Chondrocyte (in vitro differentiated cells): ENCODE results near the gene SLC9A9. TPM values are rescaled to one million over a fixed set of nuclear protein-coding genes. Genes with fewer than 3 reads are reported as not detected.

ENCODE experiments used
- DNase-seq: peaks from one replicate; pipeline ENCODE4 v3.0.0; 2021; ENCODE audit warnings: mixed read lengths, low spot score
- H3K27ac Mint-ChIP-seq: one replicate; pipeline ENCODE4 v1.8.0; 2021; ENCODE audit warnings: mild to moderate bottlenecking, moderate library complexity, mixed read lengths; ENCODE audit not compliant: unreplicated experiment
- H3K27me3 Mint-ChIP-seq: 2 replicates; pipeline ENCODE4 v1.8.0; 2021; ENCODE audit warnings: low read depth, mixed read lengths
- H3K36me3 Mint-ChIP-seq: 2 replicates; pipeline ENCODE4 v1.8.0; 2021; ENCODE audit warnings: low read depth, mixed read lengths
- H3K4me1 Mint-ChIP-seq: 2 replicates; pipeline ENCODE4 v1.8.0; 2021; ENCODE audit warnings: low read depth, mild to moderate bottlenecking, mixed read lengths
- H3K4me3 Mint-ChIP-seq: one replicate; pipeline ENCODE4 v1.8.0; 2021; ENCODE audit warnings: mild to moderate bottlenecking, moderate library complexity, mixed read lengths; ENCODE audit not compliant: unreplicated experiment
- H3K9me3 Mint-ChIP-seq: 2 replicates; pipeline ENCODE4 v1.8.0; 2021; ENCODE audit warnings: low read depth, mixed read lengths
- total RNA-seq: library from RNA; stranded (reverse); gene quantifications from 3 replicates; pipeline ENCODE4 v1.2.1, GENCODE V29; 2021
- TF ChIP-seq, protein P1 (sequence below): fragments of 200-600 bp; sonication (generic); IDR thresholded peaks from 2 replicates; pipeline ENCODE4 v1.5.0; 2021; ENCODE audit warnings: antibody characterized with exemption, mild to moderate bottlenecking, moderate library complexity

SLC9A9 gene
- total RNA-seq, 1 donor from 2014 or later: 2.6 TPM

DNA sequence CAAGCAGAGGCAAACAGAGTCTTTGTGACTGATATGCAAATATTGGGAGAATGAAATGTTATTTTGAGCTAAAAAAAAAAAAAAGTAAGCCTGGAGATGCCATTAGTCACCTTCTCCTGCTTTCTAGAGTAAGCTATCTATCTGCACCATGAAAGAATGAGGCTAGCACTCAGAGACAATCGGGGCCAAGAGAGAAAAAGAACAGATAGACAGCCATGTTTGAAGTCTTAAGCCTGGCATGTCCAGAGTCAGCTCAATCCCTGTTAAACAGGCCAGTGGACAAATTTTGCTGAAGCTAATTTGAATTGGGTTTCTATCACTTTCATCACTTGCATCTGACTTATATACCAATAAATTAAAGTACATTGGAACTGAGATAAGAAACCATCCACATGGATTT is 204.4 kb downstream of the SLC9A9 start:
- no peaks in the 10 kb centered on the region for H3K27me3 Mint-ChIP-seq
- H3K4me3 Mint-ChIP-seq: no peak overlapping the region
- DNase-seq: no peak
- TF ChIP-seq, protein P1, sequence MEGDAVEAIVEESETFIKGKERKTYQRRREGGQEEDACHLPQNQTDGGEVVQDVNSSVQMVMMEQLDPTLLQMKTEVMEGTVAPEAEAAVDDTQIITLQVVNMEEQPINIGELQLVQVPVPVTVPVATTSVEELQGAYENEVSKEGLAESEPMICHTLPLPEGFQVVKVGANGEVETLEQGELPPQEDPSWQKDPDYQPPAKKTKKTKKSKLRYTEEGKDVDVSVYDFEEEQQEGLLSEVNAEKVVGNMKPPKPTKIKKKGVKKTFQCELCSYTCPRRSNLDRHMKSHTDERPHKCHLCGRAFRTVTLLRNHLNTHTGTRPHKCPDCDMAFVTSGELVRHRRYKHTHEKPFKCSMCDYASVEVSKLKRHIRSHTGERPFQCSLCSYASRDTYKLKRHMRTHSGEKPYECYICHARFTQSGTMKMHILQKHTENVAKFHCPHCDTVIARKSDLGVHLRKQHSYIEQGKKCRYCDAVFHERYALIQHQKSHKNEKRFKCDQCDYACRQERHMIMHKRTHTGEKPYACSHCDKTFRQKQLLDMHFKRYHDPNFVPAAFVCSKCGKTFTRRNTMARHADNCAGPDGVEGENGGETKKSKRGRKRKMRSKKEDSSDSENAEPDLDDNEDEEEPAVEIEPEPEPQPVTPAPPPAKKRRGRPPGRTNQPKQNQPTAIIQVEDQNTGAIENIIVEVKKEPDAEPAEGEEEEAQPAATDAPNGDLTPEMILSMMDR: no peak
- H3K36me3 Mint-ChIP-seq: no peaks in the 10 kb centered on the region
- H3K9me3 Mint-ChIP-seq: peaks cover 4% of the 10 kb centered on the region
- H3K4me1 Mint-ChIP-seq: peaks cover 17% of the 10 kb centered on the region
- H3K27ac Mint-ChIP-seq: peak overlapping the region; percentile 88

DNA sequence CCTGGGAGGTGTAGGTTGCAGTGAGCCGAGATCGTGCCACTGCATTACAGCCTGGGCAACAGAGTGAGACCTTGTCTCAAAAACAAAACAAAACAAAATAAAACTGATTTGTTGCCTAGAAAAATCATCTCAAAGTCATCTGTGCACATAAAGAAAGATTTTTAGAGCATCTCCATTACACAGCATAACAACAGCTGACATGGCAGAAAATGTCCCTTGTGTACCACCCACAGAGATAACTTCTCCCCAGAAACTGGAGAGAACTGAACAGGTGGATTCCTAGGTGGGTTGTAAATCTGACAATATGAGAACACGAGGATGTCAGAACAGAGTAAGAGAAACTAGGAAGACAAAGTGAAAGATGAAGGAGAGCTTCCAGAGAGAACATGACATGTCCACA is 207.5 kb downstream of the SLC9A9 start:
- DNase-seq: no peak
- Mint-ChIP-seq H3K4me1 (peaks cover 17% of the 10 kb centered on the region), H3K27ac (no peak overlapping the region), H3K4me3 (no peak overlapping the region), H3K36me3 (peaks cover 3% of the 10 kb centered on the region), H3K27me3 (no peaks in the 10 kb centered on the region), H3K9me3 (peaks cover 21% of the 10 kb centered on the region)
- TF ChIP-seq, protein P1: no peak

DNA sequence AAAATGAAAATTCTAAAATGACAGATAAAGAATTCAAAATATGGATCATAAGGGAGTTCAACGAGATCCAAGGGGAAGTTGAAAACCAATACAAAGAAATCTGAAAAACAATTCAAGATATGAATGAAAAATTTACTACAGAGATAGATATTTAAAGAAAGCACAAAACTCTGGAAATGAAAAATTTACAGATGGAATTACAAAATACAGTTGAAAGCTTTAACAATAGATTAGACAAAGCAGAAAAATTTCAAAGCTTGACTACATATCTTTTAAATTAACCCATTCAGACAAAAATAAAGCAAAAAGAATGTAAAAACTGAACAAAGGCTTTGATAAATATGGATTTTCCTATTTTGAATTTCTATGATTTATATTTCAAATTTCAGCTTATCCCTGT is 211.1 kb downstream of the SLC9A9 start:
- Mint-ChIP-seq H3K4me1 (peaks cover 4% of the 10 kb centered on the region), H3K27me3 (no peaks in the 10 kb centered on the region), H3K9me3 (peaks cover 24% of the 10 kb centered on the region), H3K4me3 (no peak overlapping the region), H3K36me3 (peaks cover 3% of the 10 kb centered on the region), H3K27ac (no peak overlapping the region)
- no peak for DNase-seq
- TF ChIP-seq, protein P1: no peak

DNA sequence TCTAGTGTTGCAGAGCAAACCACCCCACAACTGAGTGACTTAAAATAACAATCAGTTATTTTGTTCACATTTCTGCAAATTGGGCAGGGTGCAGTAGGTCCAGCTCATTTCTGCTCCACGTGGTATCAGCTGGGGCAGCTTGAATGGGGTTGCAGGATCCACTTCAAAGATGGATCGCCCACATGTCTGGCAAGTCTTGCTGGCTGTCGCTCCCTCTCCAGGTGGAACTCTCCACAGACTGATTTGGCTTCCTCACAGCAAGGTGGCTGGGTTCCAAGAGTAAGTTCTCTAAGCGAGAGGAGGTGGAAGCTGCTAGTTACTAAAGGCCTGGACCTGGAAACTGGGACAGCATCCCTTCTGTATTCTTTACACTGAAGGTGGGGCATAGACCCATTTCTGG is 213.3 kb downstream of the SLC9A9 start:
- peaks cover 3% of the 10 kb centered on the region for H3K36me3 Mint-ChIP-seq
- peaks cover 21% of the 10 kb centered on the region for H3K9me3 Mint-ChIP-seq
- H3K27ac Mint-ChIP-seq: no peak overlapping the region
- no peak overlapping the region for H3K4me3 Mint-ChIP-seq
- TF ChIP-seq, protein P1: no peak
- no peak for DNase-seq
- no peaks in the 10 kb centered on the region for H3K27me3 Mint-ChIP-seq
- peaks cover 4% of the 10 kb centered on the region for H3K4me1 Mint-ChIP-seq

DNA sequence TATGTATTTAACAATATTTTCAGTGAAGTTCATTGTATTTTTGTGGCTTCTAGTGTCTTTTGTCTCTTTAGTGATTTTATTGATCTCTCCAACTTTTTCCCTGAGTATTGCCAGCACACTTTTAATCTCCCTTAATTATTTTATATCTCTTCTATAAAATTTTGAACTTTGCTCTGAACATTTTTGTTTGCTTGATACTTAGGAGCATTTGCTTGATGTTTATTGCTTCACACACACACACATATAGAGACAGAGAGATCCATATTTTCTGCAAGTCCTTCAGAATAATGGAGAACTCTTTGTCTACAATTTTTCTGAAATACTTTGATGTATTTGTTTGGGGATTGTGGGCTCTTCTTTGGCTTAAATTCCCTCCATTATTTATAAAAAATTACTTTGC is 213.8 kb downstream of the SLC9A9 start:
- TF ChIP-seq, protein P1: no peak
- DNase-seq: no peak
- Mint-ChIP-seq H3K9me3 (peaks cover 21% of the 10 kb centered on the region), H3K4me1 (peaks cover 4% of the 10 kb centered on the region), H3K36me3 (peaks cover 3% of the 10 kb centered on the region), H3K27ac (no peak overlapping the region), H3K4me3 (no peak overlapping the region), H3K27me3 (no peaks in the 10 kb centered on the region)
